NOMO-1 treated with dmso at 0.1 percent for 144 hours (cell line): Measurements from ENCODE around the gene TSPAN11.

Experiments
- DNase-seq: peaks from one replicate; lab custom pipeline; 2025; ENCODE audit not compliant: unreplicated experiment; lab: John Stamatoyannopoulos, UW

Gene TSPAN11

DNA sequence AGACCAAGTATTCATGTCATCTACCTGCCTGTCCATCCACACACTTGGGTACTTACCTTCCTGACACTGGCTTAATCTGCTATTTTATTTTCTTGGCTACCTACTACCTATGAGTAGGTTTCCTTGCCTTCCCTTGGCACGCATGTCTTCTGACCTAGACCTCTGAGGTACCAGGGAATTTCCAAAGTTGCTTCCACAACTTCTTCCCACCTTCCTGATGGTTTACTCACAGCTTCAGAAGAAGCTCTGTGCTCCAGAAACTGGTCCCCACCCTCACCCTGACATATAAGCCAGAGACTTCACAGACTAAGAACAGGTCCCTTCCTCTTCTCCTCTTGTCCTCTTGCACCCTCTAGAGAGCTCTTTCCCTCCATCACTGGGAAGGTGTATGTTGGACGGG is 111.4 kb downstream of the TSPAN11 start:
- no peak for DNase-seq

DNA sequence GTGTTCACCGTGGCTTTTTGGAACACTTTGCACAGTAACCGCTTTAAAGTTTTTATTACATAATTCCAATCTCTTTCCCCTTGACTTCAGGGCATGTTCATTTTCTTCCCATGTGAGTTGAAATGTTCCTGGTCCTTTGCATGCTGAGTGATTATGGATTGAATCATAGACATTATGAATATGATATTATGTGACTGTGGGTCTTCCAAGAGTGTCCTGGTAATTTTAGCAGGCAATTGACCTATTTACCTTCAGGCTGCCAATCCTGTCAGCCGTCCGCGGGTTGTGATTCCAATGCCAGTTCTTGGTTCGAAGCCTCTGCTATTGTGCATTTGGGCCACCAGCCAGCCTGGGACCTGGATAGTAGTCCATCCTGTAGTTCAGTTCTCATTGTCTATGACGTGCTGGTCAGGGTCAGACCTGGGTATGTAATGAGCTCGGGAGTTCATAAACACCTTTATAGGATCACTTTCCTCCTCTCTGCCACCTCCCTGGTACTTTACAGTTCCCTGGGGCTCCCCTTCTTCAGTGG is 114.6 kb downstream of the TSPAN11 start:
- DNase-seq = no peak
